ENCODE measurements around the gene YIF1A. TPM values are rescaled to one million over a fixed set of nuclear protein-coding genes. Genes with fewer than 3 reads are reported as not detected.

YIF1A gene
- total RNA-seq, 1 donor from 2014 or later = 53.4 TPM

DNA sequence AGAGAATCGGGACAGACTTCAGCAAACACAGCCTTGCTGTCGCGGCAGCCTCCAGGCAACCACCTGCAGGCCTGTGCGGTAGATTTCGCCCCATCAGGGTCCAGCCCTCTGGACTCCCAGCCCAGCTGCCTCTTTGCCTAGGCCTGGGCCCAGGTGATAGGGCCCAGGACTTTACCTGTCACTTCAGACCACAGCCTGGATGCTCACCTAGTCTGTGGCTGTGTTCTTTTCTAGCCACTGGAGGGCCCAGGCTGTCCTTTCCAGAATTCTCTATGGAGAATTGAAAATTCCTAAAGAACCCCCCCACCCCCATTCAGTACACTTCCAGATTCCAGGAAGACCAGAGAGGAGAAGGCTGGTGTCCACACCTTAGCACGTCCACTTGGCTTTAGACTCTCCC is 51.1 kb downstream of the YIF1A start:
- ATAC-seq (ENCODE audit: low read depth) = no peak
- Mint-ChIP-seq H3K27ac (no peak overlapping the region), H3K27me3 (no peaks in the 10 kb centered on the region), H3K4me3 (no peak overlapping the region), H3K36me3 (ENCODE audit: low read depth) (peaks cover 86% of the 10 kb centered on the region), H3K9me3 (no peaks in the 10 kb centered on the region), H3K4me1 (peaks cover 2% of the 10 kb centered on the region)
- ChIA-PET CTCF (no interaction called here), POLR2A (no interaction called here)
- DNase-seq = no peak
- intact Hi-C loops (cut with micrococcal nuclease) = no loop called here
- TF ChIP-seq, protein P1, sequence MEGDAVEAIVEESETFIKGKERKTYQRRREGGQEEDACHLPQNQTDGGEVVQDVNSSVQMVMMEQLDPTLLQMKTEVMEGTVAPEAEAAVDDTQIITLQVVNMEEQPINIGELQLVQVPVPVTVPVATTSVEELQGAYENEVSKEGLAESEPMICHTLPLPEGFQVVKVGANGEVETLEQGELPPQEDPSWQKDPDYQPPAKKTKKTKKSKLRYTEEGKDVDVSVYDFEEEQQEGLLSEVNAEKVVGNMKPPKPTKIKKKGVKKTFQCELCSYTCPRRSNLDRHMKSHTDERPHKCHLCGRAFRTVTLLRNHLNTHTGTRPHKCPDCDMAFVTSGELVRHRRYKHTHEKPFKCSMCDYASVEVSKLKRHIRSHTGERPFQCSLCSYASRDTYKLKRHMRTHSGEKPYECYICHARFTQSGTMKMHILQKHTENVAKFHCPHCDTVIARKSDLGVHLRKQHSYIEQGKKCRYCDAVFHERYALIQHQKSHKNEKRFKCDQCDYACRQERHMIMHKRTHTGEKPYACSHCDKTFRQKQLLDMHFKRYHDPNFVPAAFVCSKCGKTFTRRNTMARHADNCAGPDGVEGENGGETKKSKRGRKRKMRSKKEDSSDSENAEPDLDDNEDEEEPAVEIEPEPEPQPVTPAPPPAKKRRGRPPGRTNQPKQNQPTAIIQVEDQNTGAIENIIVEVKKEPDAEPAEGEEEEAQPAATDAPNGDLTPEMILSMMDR (IDR thresholded peaks at IDR 0.05) = no peak

DNA sequence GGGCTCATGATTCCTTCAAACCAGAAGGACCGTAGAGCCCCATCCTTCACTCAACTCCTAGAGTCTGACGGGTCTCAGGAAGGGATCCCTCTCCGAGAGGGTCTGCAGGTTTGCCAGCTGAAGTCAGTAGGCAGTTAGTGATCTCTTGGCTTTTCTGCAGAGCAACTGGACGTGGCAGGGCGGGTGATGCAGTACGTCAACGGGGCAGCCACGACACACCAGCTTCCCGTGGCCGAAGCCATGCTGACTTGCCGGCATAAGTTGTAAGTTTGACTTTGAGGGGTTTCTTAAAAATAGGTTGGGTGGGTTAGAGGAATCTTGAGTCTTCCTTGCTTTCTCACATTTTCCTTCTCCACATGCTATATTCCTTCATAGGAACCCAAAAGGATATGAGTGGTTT is 53.8 kb downstream of the YIF1A start:
- POLR2A ChIA-PET = interaction anchor here (0.6 kb wide), 1 partner anchor 373 kb away, joined by 3 read pairs; no protein-coding TSS in a partner anchor

More for the DNA sequence above, 53.8 kb downstream of the YIF1A start:
- Mint-ChIP-seq H3K27me3 (no peaks in the 10 kb centered on the region), H3K4me1 (no peaks in the 10 kb centered on the region), H3K27ac (no peak overlapping the region), H3K4me3 (no peak overlapping the region), H3K36me3 (ENCODE audit: low read depth) (peaks cover 89% of the 10 kb centered on the region), H3K9me3 (no peaks in the 10 kb centered on the region)
- ATAC-seq (ENCODE audit: low read depth) (no peak), DNase-seq (no peak)
- CTCF ChIA-PET = interaction anchor here (1.5 kb wide), 1 partner anchor 190 kb away, joined by 5 read pairs; no protein-coding TSS in a partner anchor
- intact Hi-C loops (cut with micrococcal nuclease) = no loop called here
- TF ChIP-seq, protein P1 (IDR thresholded peaks at IDR 0.05) = no peak

Other genes starting within 250 kb of the YIF1A start
- not detected in 2 replicates for gene GAL3ST3, start 240.0 kb downstream of the YIF1A start, total RNA-seq
- 198 and 219 TPM in 2 replicates for gene SF3B2, start 236.8 kb downstream of the YIF1A start, total RNA-seq
- 118 and 121 TPM in 2 replicates for gene PACS1, start 218.9 kb downstream of the YIF1A start, total RNA-seq
- 37.0 and 45.6 TPM in 2 replicates for gene KLC2, start 31.4 kb downstream of the YIF1A start, total RNA-seq
- 115 and 118 TPM in 2 replicates for gene RAB1B, start 20.5 kb downstream of the YIF1A start, total RNA-seq
- gene CNIH2, start 11.0 kb downstream of the YIF1A start, total RNA-seq = 0.93 and 1.0 TPM in 2 replicates
- not detected in 2 replicates for gene TMEM151A, start 2.8 kb upstream of the YIF1A start, total RNA-seq
- gene CD248, start 27.9 kb upstream of the YIF1A start, total RNA-seq = 0.22 TPM in 1 of 2 replicates, not detected in the other
- 0.76 and 0.98 TPM in 2 replicates for gene RIN1, start 47.3 kb upstream of the YIF1A start, total RNA-seq
- 56.9 and 59.2 TPM in 2 replicates for gene BRMS1, start 56.0 kb upstream of the YIF1A start, total RNA-seq
- 1.9 TPM in 2 replicates for gene B4GAT1, start 58.5 kb upstream of the YIF1A start, total RNA-seq
- gene SLC29A2, start 82.6 kb upstream of the YIF1A start, total RNA-seq = 13.5 and 17.1 TPM in 2 replicates
- gene NPAS4, start 131.9 kb upstream of the YIF1A start, total RNA-seq = not detected in 2 replicates
- 62.6 and 74.3 TPM in 2 replicates for gene MRPL11, start 149.7 kb upstream of the YIF1A start, total RNA-seq
- gene PELI3, start 177.8 kb upstream of the YIF1A start, total RNA-seq = 8.5 and 9.1 TPM in 2 replicates
- gene DPP3, start 191.3 kb upstream of the YIF1A start, total RNA-seq = 62.2 and 63.3 TPM in 2 replicates
- gene BBS1, start 221.5 kb upstream of the YIF1A start, total RNA-seq = 30.5 and 38.8 TPM in 2 replicates

Data from activated B cell treated with CpG ODN at 0.5 μM for 24 hours (primary cell).